Measurements from ENCODE around the gene SLC13A3. TPM values are rescaled to one million over a fixed set of nuclear protein-coding genes. Genes with fewer than 3 reads are reported as not detected.

SLC13A3 gene
- total and polyA plus RNA-seq, 2 of the 4 experiments (the other 2 are of a cell fraction): 2.5 to 4.2 TPM

GRCh38 chr20:46607849-46608497 is 43.3 kb downstream of the SLC13A3 start:
- in situ Hi-C loops (cut with MboI; ENCODE audit: low sequenced_read_pairs) (no loop called here), dilution Hi-C loops (cut with HindIII; ENCODE audit: low sequenced_read_pairs, unreplicated experiment) (no loop called here), intact Hi-C loops (cut with micrococcal nuclease) (no loop called here)
- Histone ChIP-seq H2AK5ac (ENCODE audit: low read depth, low read length) (no peak overlapping the region), H4K91ac (ENCODE audit: insufficient read depth, low read depth, low read length) (no peak overlapping the region), H2BK20ac (ENCODE audit: low read depth, low read length) (no peak overlapping the region), H2BK120ac (ENCODE audit: low read depth, low read length) (no peak overlapping the region), H3K9me3 (ENCODE audit: control insufficient read depth, insufficient read depth, low read length) (no peaks in the 10 kb centered on the region), H3K27me3 (ENCODE audit: control insufficient read depth, insufficient read depth, low read length) (no peaks in the 10 kb centered on the region; the same call in 1 of the 2 replicates), H4K5ac (ENCODE audit: low read depth, low read length) (no peak overlapping the region), H2AK9ac (replicated peaks; ENCODE audit: low read depth, low read length, poor library complexity) (no peak overlapping the region), H3K4me1 (ENCODE audit: control insufficient read depth, insufficient read depth, low read length) (no peaks in the 10 kb centered on the region), H3K18ac (ENCODE audit: low read depth, low read length) (no peak overlapping the region), H4K20me1 (ENCODE audit: insufficient read depth, low read length) (no peaks in the 10 kb centered on the region), H3K56ac (ENCODE audit: extremely low read depth, insufficient read depth, low read length) (no peak overlapping the region), H4K8ac (ENCODE audit: low read depth in 2 of 2, low read length in 2 of 2) (no peak overlapping the region), H3K79me1 (ENCODE audit: low read depth in 1 of 2, low read length in 2 of 2) (no peaks in the 10 kb centered on the region), H3K9me1 (ENCODE audit: insufficient read depth, low read length) (no peaks in the 10 kb centered on the region), H2BK15ac (ENCODE audit: low read depth, low read length) (no peak overlapping the region), H3K4me2 (ENCODE audit: low read depth, low read length) (no peak overlapping the region), H3K4ac (ENCODE audit: low read depth, low read length) (no peak overlapping the region), H3K9ac (ENCODE audit: low read depth, low read length) (no peak overlapping the region), H3K27ac (ENCODE audit: insufficient read depth, low read length) (no peak overlapping the region), H2BK5ac (ENCODE audit: low read depth, low read length, poor library complexity, severe bottlenecking) (no peak overlapping the region), H3K4me3 (ENCODE audit: insufficient read depth, low read depth, low read length) (no peak overlapping the region), H3K36me3 (ENCODE audit: control insufficient read depth, insufficient read depth, low read length) (no peaks in the 10 kb centered on the region), H3K14ac (replicated peaks; ENCODE audit: low read depth, low read length) (no peak overlapping the region), H2AFZ (replicated peaks; ENCODE audit: low read length, poor library complexity) (no peak overlapping the region), H3K23ac (ENCODE audit: low read depth, low read length) (no peak overlapping the region)
- no CpG with 5 or more reads among the region's 8 CpGs for WGBS, 2 experiments (ENCODE audit: extremely low coverage in 2 of 2, insufficient read length in 1 of 2)
- TF ChIP-seq CTCF (conservative IDR thresholded peaks at IDR 0.05; ENCODE audit: low read depth, low read length) (no peak), RAD21 (IDR thresholded peaks at IDR 0.05; ENCODE audit: low read length) (no peak), USF2 (IDR thresholded peaks at IDR 0.05; ENCODE audit: low read depth, low read length) (no peak), MAZ (IDR thresholded peaks at IDR 0.05; ENCODE audit: borderline replicate concordance, low read depth, low read length) (no peak), CHD1 (IDR thresholded peaks at IDR 0.05; ENCODE audit: low read depth, low read length) (no peak), BHLHE40 (IDR thresholded peaks at IDR 0.05; ENCODE audit: low read depth, low read length) (no peak), POLR2A (IDR thresholded peaks at IDR 0.05; ENCODE audit: low read depth, low read length) (no peak), ELK1 (IDR thresholded peaks at IDR 0.05; ENCODE audit: borderline replicate concordance, low read depth, low read length) (no peak), SMC3 (IDR thresholded peaks at IDR 0.05; ENCODE audit: low read depth, low read length) (no peak), RCOR1 (IDR thresholded peaks at IDR 0.05; ENCODE audit: insufficient replicate concordance, low read length) (no peak), RFX5 (IDR thresholded peaks at IDR 0.05; ENCODE audit: low read depth, low read length) (no peak)
- CTCF ChIA-PET: no interaction called here
- no TSS peak for BruUV-seq (replicated peaks)
- POLR2A ChIA-PET (ENCODE audit: unreplicated experiment): no interaction called here
- DNase-seq (no peak), ATAC-seq (ENCODE audit: low read depth) (no peak)
